ENCODE measurements around the gene C18orf63. TPM values are rescaled to one million over a fixed set of nuclear protein-coding genes. Genes with fewer than 3 reads are reported as not detected.

Gene C18orf63
- total RNA-seq, 1 experiment from 2014 or later: not detected

GRCh38 chr18:74333091-74333490 is 17.5 kb downstream of the C18orf63 start:
- H3K4me3 ChIP-seq (replicated peaks in 1 of 2; ENCODE audit: low read depth in 1 of 2, low read length in 2 of 2): no peak overlapping the region
- no peak overlapping the region for H2AFZ ChIP-seq (ENCODE audit: low read depth, low read length, poor library complexity, severe bottlenecking)
- POLR2A ChIA-PET: no interaction called here
- no TSS peak for BruUV-seq (replicated peaks)
- DNase-seq (ENCODE audit: low read depth, low spot score) (no peak), ATAC-seq (no peak)
- H3K9me2 ChIP-seq (ENCODE audit: insufficient read depth): no peaks in the 10 kb centered on the region
- H3K27me3 ChIP-seq (ENCODE audit: insufficient read depth, low read length): peaks cover 6% of the 10 kb centered on the region; the same call in 1 of the 2 replicates
- no peaks in the 10 kb centered on the region; the same call in 1 of the 2 replicates for H4K20me1 ChIP-seq (ENCODE audit: insufficient read depth)
- TF ChIP-seq ATF3 (IDR thresholded peaks at IDR 0.05): no peak
- no peak for TF ChIP-seq CBX3 (IDR thresholded peaks at IDR 0.05; ENCODE audit: low read depth)
- TF ChIP-seq ZFX (IDR thresholded peaks at IDR 0.05): no peak
- TF ChIP-seq FOSL1 (IDR thresholded peaks at IDR 0.05; ENCODE audit: low read depth): no peak
- TF ChIP-seq YY1 (IDR thresholded peaks at IDR 0.05; ENCODE audit: extremely low read depth, insufficient replicate concordance, low read depth, low read length): no peak
- TF ChIP-seq TCF7L2 (IDR thresholded peaks at IDR 0.05; ENCODE audit: borderline replicate concordance, extremely low read depth, insufficient read depth, insufficient read length): no peak
- no peak for TF ChIP-seq EZH2phosphoT487 (IDR thresholded peaks at IDR 0.05; ENCODE audit: borderline replicate concordance)
- no peaks in the 10 kb centered on the region for H3K4me1 ChIP-seq (ENCODE audit: control insufficient read depth in 1 of 2, insufficient read depth in 2 of 2, low read length in 2 of 2)
- CTCF ChIA-PET: no interaction called here
- intact Hi-C loops (cut with micrococcal nuclease): no loop called here
- H3K79me2 ChIP-seq (ENCODE audit: insufficient read depth, low read length): no peaks in the 10 kb centered on the region
- H3K4me2 ChIP-seq (ENCODE audit: low read length): no peak overlapping the region
- no peak overlapping the region for H3K27ac ChIP-seq (ENCODE audit: low read depth, low read length)
- H3K36me3 ChIP-seq (ENCODE audit: control insufficient read depth in 1 of 2, insufficient read depth in 2 of 2, low read length in 2 of 2): no peaks in the 10 kb centered on the region
- no peak overlapping the region for H3K9ac ChIP-seq (ENCODE audit: low read length)
- no peaks in the 10 kb centered on the region for H3K9me3 ChIP-seq (ENCODE audit: control insufficient read depth in 1 of 2, insufficient read depth in 1 of 2, low read depth in 1 of 2, low read length in 2 of 2)
- RAD21 ChIA-PET (ENCODE audit: low non-redundant PET in 1 of 2, low total read pairs in 2 of 2, uncharacterized antibody in 2 of 2, unreplicated experiment in 2 of 2): no interaction called here

- Histone ChIP-seq H3K36me3 (ENCODE audit: control insufficient read depth in 1 of 2, insufficient read depth in 2 of 2, low read length in 2 of 2) (no peaks in the 10 kb centered on the region), H3K9me3 (ENCODE audit: control insufficient read depth in 1 of 2, insufficient read depth in 1 of 2, low read depth in 1 of 2, low read length in 2 of 2) (no peaks in the 10 kb centered on the region), H2AFZ (ENCODE audit: low read depth, low read length, poor library complexity, severe bottlenecking) (no peak overlapping the region), H3K27me3 (ENCODE audit: insufficient read depth, low read length) (peaks cover 10% of the 10 kb centered on the region; the same call in 1 of the 2 replicates), H3K4me1 (ENCODE audit: control insufficient read depth in 1 of 2, insufficient read depth in 2 of 2, low read length in 2 of 2) (no peaks in the 10 kb centered on the region), H4K20me1 (ENCODE audit: insufficient read depth) (no peaks in the 10 kb centered on the region; the same call in 1 of the 2 replicates), H3K4me3 (replicated peaks in 1 of 2; ENCODE audit: low read depth in 1 of 2, low read length in 2 of 2) (no peak overlapping the region), H3K4me2 (ENCODE audit: low read length) (no peak overlapping the region), H3K27ac (ENCODE audit: low read depth, low read length) (no peak overlapping the region), H3K79me2 (ENCODE audit: insufficient read depth, low read length) (no peaks in the 10 kb centered on the region), H3K9me2 (ENCODE audit: insufficient read depth) (no peaks in the 10 kb centered on the region), H3K9ac (ENCODE audit: low read length) (no peak overlapping the region)
- TF ChIP-seq POLR2AphosphoS5 (IDR thresholded peaks at IDR 0.05; ENCODE audit: low read depth, low read length): no peak
- CTCF ChIA-PET: no interaction called here
- intact Hi-C loops (cut with micrococcal nuclease): no loop called here
- RAD21 ChIA-PET (ENCODE audit: low non-redundant PET in 1 of 2, low total read pairs in 2 of 2, uncharacterized antibody in 2 of 2, unreplicated experiment in 2 of 2): no interaction called here
- POLR2A ChIA-PET: no interaction called here
- DNase-seq (ENCODE audit: low read depth, low spot score) (no peak), ATAC-seq (no peak)
- BruUV-seq (replicated peaks): no TSS peak
Measured at GRCh38 chr18:74334242-74334893, 18.7 kb downstream of the C18orf63 start.

Data from HCT116 (cell line).